Measurements from ENCODE around the gene COX8C. TPM values are rescaled to one million over a fixed set of nuclear protein-coding genes. Genes with fewer than 3 reads are reported as not detected.

Gene COX8C
- polyA plus RNA-seq, 1 donor from 2014 or later, result not detected

DNA sequence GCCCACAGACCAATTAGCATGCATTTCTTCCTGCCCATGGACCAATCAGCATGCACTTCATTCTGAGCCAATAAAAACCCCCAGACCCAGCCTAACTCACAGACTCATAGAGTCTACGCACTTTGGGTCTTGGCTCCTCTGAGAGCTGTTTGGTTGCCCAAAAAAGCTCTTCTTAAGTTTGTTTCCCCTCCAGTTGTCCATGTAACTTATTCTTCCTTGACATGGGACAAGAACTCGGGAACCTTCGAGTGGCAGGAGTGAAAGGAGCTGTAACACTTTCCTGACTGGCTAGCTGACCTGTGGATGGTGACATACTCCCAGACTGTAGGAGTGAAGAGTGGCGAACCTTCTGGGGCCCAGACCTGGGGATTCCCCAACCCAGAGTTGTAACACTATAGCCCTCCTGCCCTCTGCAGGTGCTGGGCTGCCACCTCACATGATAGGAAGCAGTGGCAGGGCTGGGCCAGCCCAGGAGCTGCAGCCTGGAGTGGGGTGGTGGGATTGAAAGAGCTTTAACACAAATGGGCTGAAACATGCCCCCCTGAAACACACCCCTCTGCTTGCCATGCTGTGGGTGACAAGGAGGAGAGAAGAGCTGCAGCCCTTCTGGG, 9.7 kb upstream of the COX8C start:
- TF ChIP-seq SMC3 (conservative IDR thresholded peaks at IDR 0.05; ENCODE audit: poor library complexity), result no peak
- TF ChIP-seq, protein P1, sequence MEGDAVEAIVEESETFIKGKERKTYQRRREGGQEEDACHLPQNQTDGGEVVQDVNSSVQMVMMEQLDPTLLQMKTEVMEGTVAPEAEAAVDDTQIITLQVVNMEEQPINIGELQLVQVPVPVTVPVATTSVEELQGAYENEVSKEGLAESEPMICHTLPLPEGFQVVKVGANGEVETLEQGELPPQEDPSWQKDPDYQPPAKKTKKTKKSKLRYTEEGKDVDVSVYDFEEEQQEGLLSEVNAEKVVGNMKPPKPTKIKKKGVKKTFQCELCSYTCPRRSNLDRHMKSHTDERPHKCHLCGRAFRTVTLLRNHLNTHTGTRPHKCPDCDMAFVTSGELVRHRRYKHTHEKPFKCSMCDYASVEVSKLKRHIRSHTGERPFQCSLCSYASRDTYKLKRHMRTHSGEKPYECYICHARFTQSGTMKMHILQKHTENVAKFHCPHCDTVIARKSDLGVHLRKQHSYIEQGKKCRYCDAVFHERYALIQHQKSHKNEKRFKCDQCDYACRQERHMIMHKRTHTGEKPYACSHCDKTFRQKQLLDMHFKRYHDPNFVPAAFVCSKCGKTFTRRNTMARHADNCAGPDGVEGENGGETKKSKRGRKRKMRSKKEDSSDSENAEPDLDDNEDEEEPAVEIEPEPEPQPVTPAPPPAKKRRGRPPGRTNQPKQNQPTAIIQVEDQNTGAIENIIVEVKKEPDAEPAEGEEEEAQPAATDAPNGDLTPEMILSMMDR (IDR thresholded peaks at IDR 0.05; ENCODE audit: poor library complexity, severe bottlenecking), result no peak
- no peak for TF ChIP-seq MXI1 (conservative IDR thresholded peaks at IDR 0.05; ENCODE audit: poor library complexity, severe bottlenecking)
- TF ChIP-seq EZH2 (IDR thresholded peaks at IDR 0.05; ENCODE audit: borderline replicate concordance, insufficient read depth, low read length, poor library complexity, severe bottlenecking), result no peak
- TF ChIP-seq RAD21 (conservative IDR thresholded peaks at IDR 0.05), result no peak
- TF ChIP-seq, protein P2, sequence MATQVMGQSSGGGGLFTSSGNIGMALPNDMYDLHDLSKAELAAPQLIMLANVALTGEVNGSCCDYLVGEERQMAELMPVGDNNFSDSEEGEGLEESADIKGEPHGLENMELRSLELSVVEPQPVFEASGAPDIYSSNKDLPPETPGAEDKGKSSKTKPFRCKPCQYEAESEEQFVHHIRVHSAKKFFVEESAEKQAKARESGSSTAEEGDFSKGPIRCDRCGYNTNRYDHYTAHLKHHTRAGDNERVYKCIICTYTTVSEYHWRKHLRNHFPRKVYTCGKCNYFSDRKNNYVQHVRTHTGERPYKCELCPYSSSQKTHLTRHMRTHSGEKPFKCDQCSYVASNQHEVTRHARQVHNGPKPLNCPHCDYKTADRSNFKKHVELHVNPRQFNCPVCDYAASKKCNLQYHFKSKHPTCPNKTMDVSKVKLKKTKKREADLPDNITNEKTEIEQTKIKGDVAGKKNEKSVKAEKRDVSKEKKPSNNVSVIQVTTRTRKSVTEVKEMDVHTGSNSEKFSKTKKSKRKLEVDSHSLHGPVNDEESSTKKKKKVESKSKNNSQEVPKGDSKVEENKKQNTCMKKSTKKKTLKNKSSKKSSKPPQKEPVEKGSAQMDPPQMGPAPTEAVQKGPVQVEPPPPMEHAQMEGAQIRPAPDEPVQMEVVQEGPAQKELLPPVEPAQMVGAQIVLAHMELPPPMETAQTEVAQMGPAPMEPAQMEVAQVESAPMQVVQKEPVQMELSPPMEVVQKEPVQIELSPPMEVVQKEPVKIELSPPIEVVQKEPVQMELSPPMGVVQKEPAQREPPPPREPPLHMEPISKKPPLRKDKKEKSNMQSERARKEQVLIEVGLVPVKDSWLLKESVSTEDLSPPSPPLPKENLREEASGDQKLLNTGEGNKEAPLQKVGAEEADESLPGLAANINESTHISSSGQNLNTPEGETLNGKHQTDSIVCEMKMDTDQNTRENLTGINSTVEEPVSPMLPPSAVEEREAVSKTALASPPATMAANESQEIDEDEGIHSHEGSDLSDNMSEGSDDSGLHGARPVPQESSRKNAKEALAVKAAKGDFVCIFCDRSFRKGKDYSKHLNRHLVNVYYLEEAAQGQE (IDR thresholded peaks at IDR 0.05; ENCODE audit: borderline replicate concordance), result no peak
- TF ChIP-seq POLR2AphosphoS5 (IDR thresholded peaks at IDR 0.05), result no peak
- TF ChIP-seq TAF1 (IDR thresholded peaks at IDR 0.05; ENCODE audit: low read depth), result no peak
- no peak for TF ChIP-seq EP300 (conservative IDR thresholded peaks at IDR 0.05; ENCODE audit: poor library complexity, severe bottlenecking)
- H3K27ac ChIP-seq (ENCODE audit: low read length), result no peak overlapping the region
- H3K4me3 ChIP-seq (ENCODE audit: low read length), result no peak overlapping the region
- H4K20me1 ChIP-seq (ENCODE audit: insufficient read depth), result no peaks in the 10 kb centered on the region
- H3F3A ChIP-seq (ENCODE audit: insufficient read depth, low read length, poor library complexity, severe bottlenecking), result no peaks in the 10 kb centered on the region
- no peaks in the 10 kb centered on the region for H3K36me3 ChIP-seq (ENCODE audit: insufficient read depth, low read length)
- H3K9ac ChIP-seq (ENCODE audit: low read length), result no peak overlapping the region
- H3K9me3 ChIP-seq (ENCODE audit: low read length), result no peaks in the 10 kb centered on the region
- no peak overlapping the region for H3K4me2 ChIP-seq (ENCODE audit: low read length)
- peaks cover under 1% of the 10 kb centered on the region for H3K79me2 ChIP-seq (replicated peaks; ENCODE audit: insufficient read depth, low read length)
- no peak overlapping the region for H2AFZ ChIP-seq (ENCODE audit: low read depth, low read length)
- no peaks in the 10 kb centered on the region for H3K9me2 ChIP-seq (ENCODE audit: insufficient read depth, low read length)
- no peaks in the 10 kb centered on the region for H3K27me3 ChIP-seq (ENCODE audit: insufficient read depth, low read depth, low read length)

DNA sequence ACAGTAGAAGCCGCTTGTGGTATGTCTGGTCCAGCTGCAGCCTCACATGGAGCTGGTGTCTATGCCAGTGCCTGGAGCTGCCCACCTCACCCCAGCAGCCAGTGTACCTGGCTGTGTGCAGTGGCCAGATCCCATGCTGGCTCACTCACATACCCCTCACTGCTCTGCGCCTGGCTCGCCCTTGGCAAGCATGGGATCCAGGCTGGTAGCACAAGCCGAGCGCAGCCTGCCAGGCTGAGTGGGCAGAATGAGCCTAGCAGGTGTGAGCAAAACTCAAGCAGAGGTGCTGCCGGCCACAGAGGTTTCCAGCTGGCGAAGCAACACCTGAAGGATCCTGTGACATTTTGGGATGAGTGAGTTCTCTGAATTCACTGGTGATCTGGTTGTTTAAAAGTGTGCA, 9.1 kb upstream of the COX8C start:
- Histone ChIP-seq H3K9ac (ENCODE audit: low read length) (no peak overlapping the region), H3K27ac (ENCODE audit: low read length) (no peak overlapping the region), H4K20me1 (ENCODE audit: insufficient read depth) (no peaks in the 10 kb centered on the region), H3K4me2 (ENCODE audit: low read length) (no peak overlapping the region), H2AFZ (ENCODE audit: low read depth, low read length) (no peak overlapping the region), H3K9me3 (ENCODE audit: low read length) (no peaks in the 10 kb centered on the region), H3K4me3 (ENCODE audit: low read length) (no peak overlapping the region), H3K36me3 (ENCODE audit: insufficient read depth, low read length) (no peaks in the 10 kb centered on the region), H3K27me3 (ENCODE audit: insufficient read depth, low read depth, low read length) (no peaks in the 10 kb centered on the region), H3F3A (ENCODE audit: insufficient read depth, low read length, poor library complexity, severe bottlenecking) (no peaks in the 10 kb centered on the region), H3K79me2 (replicated peaks; ENCODE audit: insufficient read depth, low read length) (no peaks in the 10 kb centered on the region), H3K9me2 (ENCODE audit: insufficient read depth, low read length) (no peaks in the 10 kb centered on the region)
- TF ChIP-seq TAF1 (IDR thresholded peaks at IDR 0.05; ENCODE audit: low read depth) (no peak), MXI1 (conservative IDR thresholded peaks at IDR 0.05; ENCODE audit: poor library complexity, severe bottlenecking) (no peak), EP300 (conservative IDR thresholded peaks at IDR 0.05; ENCODE audit: poor library complexity, severe bottlenecking) (no peak), RAD21 (conservative IDR thresholded peaks at IDR 0.05) (no peak)
- TF ChIP-seq, protein P2 (IDR thresholded peaks at IDR 0.05; ENCODE audit: borderline replicate concordance), result no peak
- TF ChIP-seq, protein P1 (IDR thresholded peaks at IDR 0.05; ENCODE audit: poor library complexity, severe bottlenecking), result no peak
